Iris pigment epithelial cell (primary cell): ENCODE measurements around the gene ZFP90.
"Not testable (repeated sequence)": the region's sequence is repeated elsewhere in the genome, so short reads cannot be mapped to it uniquely, and the experiment has no call there.

Experiments
- DNase-seq: peaks from one replicate; pipeline ENCODE4 v3.0.0-alpha.2; 2011; ENCODE audit warnings: low read depth

The ZFP90 gene

GRCh38 chr16:68519225-68519745 lies 19.8 kb upstream of the ZFP90 start:
- no peak for DNase-seq

GRCh38 chr16:68520649-68521086 lies 18.4 kb upstream of the ZFP90 start:
- peak; percentile 75 for DNase-seq

GRCh38 chr16:68524069-68524820 lies 14.8 kb upstream of the ZFP90 start:
- DNase-seq = no peak

GRCh38 chr16:68526143-68526781 lies 12.8 kb upstream of the ZFP90 start:
- DNase-seq = no peak

- DNase-seq = no peak
Measured at GRCh38 chr16:68526782-68527145, 12.3 kb upstream of the ZFP90 start.

- no peak for DNase-seq
Measured at GRCh38 chr16:68528233-68528632, 10.9 kb upstream of the ZFP90 start.

- peak; percentile 70 for DNase-seq
Measured at GRCh38 chr16:68528686-68529379, 10.3 kb upstream of the ZFP90 start.

GRCh38 chr16:68529608-68529930 lies 9.5 kb upstream of the ZFP90 start:
- DNase-seq = no peak

GRCh38 chr16:68529931-68530701 lies 9.0 kb upstream of the ZFP90 start:
- peak; percentile 85 for DNase-seq

- DNase-seq = no peak
Measured at GRCh38 chr16:68533937-68534336, 5.2 kb upstream of the ZFP90 start.

GRCh38 chr16:68535331-68535730 lies 3.8 kb upstream of the ZFP90 start:
- DNase-seq = no peak

- peak; percentile 19 for DNase-seq
Measured at GRCh38 chr16:68539711-68540239, 684 bp downstream of the ZFP90 start.

GRCh38 chr16:68548947-68549346 lies 9.9 kb downstream of the ZFP90 start:
- DNase-seq = no peak

- DNase-seq = no peak
Measured at GRCh38 chr16:68553186-68553585, 14.1 kb downstream of the ZFP90 start.

- not testable (repeated sequence) for DNase-seq
Measured at GRCh38 chr16:68560341-68560740, 21.2 kb downstream of the ZFP90 start.

GRCh38 chr16:68563631-68564381 lies 24.7 kb downstream of the ZFP90 start:
- DNase-seq = no peak

GRCh38 chr16:68564382-68564985 lies 25.4 kb downstream of the ZFP90 start:
- peak; percentile 7 for DNase-seq

- DNase-seq = no peak
Measured at GRCh38 chr16:68574479-68574878, 35.4 kb downstream of the ZFP90 start.

GRCh38 chr16:68575082-68575481 lies 36.0 kb downstream of the ZFP90 start:
- no peak for DNase-seq

- no peak for DNase-seq
Measured at GRCh38 chr16:68577352-68577853, 38.3 kb downstream of the ZFP90 start.
